NT2/D1 (cell line): Measurements from ENCODE around the gene FER.

Experiments
- SUZ12 ChIP-seq: IDR thresholded peaks from 2 replicates; pipeline ENCODE4 v1.6.1; 2011; ENCODE audit not compliant: insufficient read length, insufficient read depth; ENCODE audit errors: extremely low read depth
- ZNF274 ChIP-seq: IDR thresholded peaks from 2 replicates; pipeline ENCODE4 v1.6.1; 2011; ENCODE audit warnings: mild to moderate bottlenecking, low read depth, low read length

DNA sequence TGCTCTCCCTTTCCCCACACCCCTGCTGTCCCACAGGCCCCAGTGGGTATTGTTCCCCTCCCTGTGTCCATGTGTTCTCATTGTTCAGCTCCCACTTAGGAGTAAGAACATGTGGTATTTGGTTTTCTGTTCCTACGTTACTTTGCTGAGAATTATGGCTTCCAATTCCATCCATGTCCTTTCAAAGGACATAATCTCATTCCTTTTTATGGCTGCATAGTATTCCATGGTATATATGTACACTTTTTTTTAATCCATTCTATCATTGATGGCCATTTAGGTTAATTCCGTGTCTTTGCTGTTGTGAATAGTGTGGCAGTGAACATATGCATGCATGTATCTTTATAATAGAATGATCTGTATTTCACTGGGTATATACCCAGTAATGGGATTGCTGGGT is 25.6 kb downstream of the FER start:
- TF ChIP-seq ZNF274 (no peak), SUZ12 (no peak)
